Measurements from ENCODE around the gene TRAPPC4.

TRAPPC4 gene

GRCh38 chr11:119006656-119007055 is 11.9 kb upstream of the TRAPPC4 start:
- Histone ChIP-seq H3K36me3 (ENCODE audit: insufficient read depth) (peaks cover under 1% of the 10 kb centered on the region; the same call in 1 of the 2 replicates), H3K79me2 (ENCODE audit: insufficient read depth, low read depth) (no peaks in the 10 kb centered on the region), H3K4me1 (ENCODE audit: low read depth, poor library complexity, severe bottlenecking) (no peaks in the 10 kb centered on the region), H2AFZ (ENCODE audit: low read depth) (no peak overlapping the region), H3K4me3 (IDR thresholded peaks at IDR 0.05; ENCODE audit: insufficient read depth, low read depth, low read length) (no peak overlapping the region), H3K27me3 (ENCODE audit: insufficient read depth, low read depth) (no peaks in the 10 kb centered on the region), H3K4me2 (no peak overlapping the region), H3K27ac (no peak overlapping the region), H3K9ac (no peak overlapping the region), H4K20me1 (ENCODE audit: insufficient read depth) (no peaks in the 10 kb centered on the region)
- TF ChIP-seq CTCF (conservative IDR thresholded peaks at IDR 0.05; ENCODE audit: low read depth, low read length): no peak

- no peak overlapping the region for H2AFZ ChIP-seq (ENCODE audit: low read depth)
- no peak overlapping the region for H3K9ac ChIP-seq
- no peak overlapping the region for H3K27ac ChIP-seq
- H3K4me3 ChIP-seq (IDR thresholded peaks at IDR 0.05; ENCODE audit: insufficient read depth, low read depth, low read length): no peak overlapping the region
- H4K20me1 ChIP-seq (ENCODE audit: insufficient read depth): no peaks in the 10 kb centered on the region
- no peak overlapping the region for H3K4me2 ChIP-seq
- no peaks in the 10 kb centered on the region for H3K27me3 ChIP-seq (ENCODE audit: insufficient read depth, low read depth)
- no peaks in the 10 kb centered on the region; the same call in 1 of the 2 replicates for H3K36me3 ChIP-seq (ENCODE audit: insufficient read depth)
- peaks cover 6% of the 10 kb centered on the region for H3K4me1 ChIP-seq (ENCODE audit: low read depth, poor library complexity, severe bottlenecking)
- no peak for TF ChIP-seq CTCF (conservative IDR thresholded peaks at IDR 0.05; ENCODE audit: low read depth, low read length)
- H3K79me2 ChIP-seq (ENCODE audit: insufficient read depth, low read depth): peaks cover 6% of the 10 kb centered on the region
Measured at GRCh38 chr11:119011476-119012053, 7.0 kb upstream of the TRAPPC4 start.

GRCh38 chr11:119012629-119013170 is 5.9 kb upstream of the TRAPPC4 start:
- Histone ChIP-seq H3K27me3 (ENCODE audit: insufficient read depth, low read depth) (no peaks in the 10 kb centered on the region), H3K36me3 (ENCODE audit: insufficient read depth) (no peaks in the 10 kb centered on the region; the same call in 1 of the 2 replicates), H2AFZ (ENCODE audit: low read depth) (no peak overlapping the region), H4K20me1 (ENCODE audit: insufficient read depth) (no peaks in the 10 kb centered on the region), H3K79me2 (ENCODE audit: insufficient read depth, low read depth) (peaks cover 18% of the 10 kb centered on the region), H3K27ac (no peak overlapping the region; the same call in 1 of the 2 replicates), H3K4me1 (ENCODE audit: low read depth, poor library complexity, severe bottlenecking) (peaks cover 13% of the 10 kb centered on the region), H3K4me2 (no peak overlapping the region), H3K4me3 (IDR thresholded peaks at IDR 0.05; ENCODE audit: insufficient read depth, low read depth, low read length) (no peak overlapping the region), H3K9ac (no peak overlapping the region)
- TF ChIP-seq CTCF (conservative IDR thresholded peaks at IDR 0.05; ENCODE audit: low read depth, low read length): no peak

GRCh38 chr11:119014209-119014924 is 4.2 kb upstream of the TRAPPC4 start:
- TF ChIP-seq CTCF (conservative IDR thresholded peaks at IDR 0.05; ENCODE audit: low read depth, low read length): no peak
- Histone ChIP-seq H3K4me1 (ENCODE audit: low read depth, poor library complexity, severe bottlenecking) (peaks cover 13% of the 10 kb centered on the region), H4K20me1 (ENCODE audit: insufficient read depth) (no peaks in the 10 kb centered on the region)

More at GRCh38 chr11:119014209-119014924, 4.2 kb upstream of the TRAPPC4 start:
- H3K27ac ChIP-seq: no peak overlapping the region
- H3K4me2 ChIP-seq: no peak overlapping the region
- no peak overlapping the region for H3K4me3 ChIP-seq (IDR thresholded peaks at IDR 0.05; ENCODE audit: insufficient read depth, low read depth, low read length)
- H2AFZ ChIP-seq (ENCODE audit: low read depth): no peak overlapping the region
- H3K27me3 ChIP-seq (ENCODE audit: insufficient read depth, low read depth): no peaks in the 10 kb centered on the region
- no peak overlapping the region for H3K9ac ChIP-seq
- no peaks in the 10 kb centered on the region; the same call in 1 of the 2 replicates for H3K36me3 ChIP-seq (ENCODE audit: insufficient read depth)
- peaks cover 28% of the 10 kb centered on the region for H3K79me2 ChIP-seq (ENCODE audit: insufficient read depth, low read depth)

Data from KMS-11 (cell line).